HCT116 (cell line): Measurements from ENCODE around the gene BEGAIN. TPM values are rescaled to one million over a fixed set of nuclear protein-coding genes. Genes with fewer than 3 reads are reported as not detected.

Experiments used
- ATAC-seq: fragments of 200-7000 bp; cut with Tn5 transposase; 2 replicates; pipeline ENCODE4 v1.9.1; 2020; ENCODE audit warnings: mild to moderate bottlenecking, moderate library complexity
- BruUV-seq: library from RNA; stranded (reverse); fragments of 400-500 nt; replicated peaks from 2 replicates; lab custom pipeline; 2021; lab: Mats Ljungman, UMichigan
- CTCF ChIA-PET: fragments of 300-600 bp; sonication (Branson Sonifier 250); formaldehyde crosslinking; loops from one replicate; lab custom pipeline; 2021; ENCODE audit warnings: antibody characterized with exemption; lab: Charles Lee
- POLR2A ChIA-PET: fragments of 300-600, 350-600 bp; sonication (Branson Sonifier 250); formaldehyde crosslinking; loops from one replicate; lab custom pipeline; 2021; ENCODE audit warnings: antibody characterized with exemption; lab: Charles Lee
- RAD21 ChIA-PET, 2 experiments: fragments of 300-600 bp; sonication (Branson Sonifier 250); formaldehyde crosslinking; loops; one replicate each; lab custom pipeline; 2023; ENCODE audit warnings: low total read pairs in 2 of 2; ENCODE audit not compliant: uncharacterized antibody in 2 of 2, unreplicated experiment in 2 of 2, low non-redundant PET in 1 of 2; lab: Charles Lee
- DNase-seq: peaks from one replicate; pipeline ENCODE4 v3.0.0-alpha.2; 2010; ENCODE audit warnings: low read depth, low spot score
- H2AFZ ChIP-seq: fragments of 200-600 bp; shearing (Covaris generic), sonication (generic); 2 replicates; pipeline ENCODE4 v1.6.1; 2017; ENCODE audit warnings: low read depth, mixed run types, mixed read lengths, antibody characterized with exemption, low read length; ENCODE audit not compliant: poor library complexity, severe bottlenecking
- H3K27ac ChIP-seq: 2 replicates; pipeline ENCODE4 v1.5.1; 2012; ENCODE audit warnings: low read depth, low read length
- H3K27me3 ChIP-seq: fragments of 200-600 bp; sonication (generic); 2 replicates; pipeline ENCODE4 v1.6.1; 2016; ENCODE audit warnings: mixed run types, low read length, mixed read lengths; ENCODE audit not compliant: insufficient read depth
- H3K36me3 ChIP-seq, 2 experiments: fragments of 200-500 bp in 1 of 2; fragments of 200-600 bp in 1 of 2; sonication (Bioruptor generic) in 1 of 2; sonication (generic) in 1 of 2; 2 replicates each; pipeline versions ENCODE4 v1.5.1 to v1.6.1; 2014 to 2016; ENCODE audit warnings: low read length in 2 of 2, inconsistent platforms in 1 of 2, mixed read lengths in 1 of 2, mixed run types in 1 of 2; ENCODE audit not compliant: insufficient read depth in 2 of 2, control insufficient read depth in 1 of 2
- H3K4me1 ChIP-seq, 2 experiments: fragments of 200-600 bp in 1 of 2; sonication (generic) in 1 of 2; 2 replicates each; pipeline versions ENCODE4 v1.5.1 to v1.6.1; 2012 to 2017; ENCODE audit warnings: low read length in 2 of 2, inconsistent platforms in 1 of 2, mild to moderate bottlenecking in 1 of 2, mixed read lengths in 1 of 2, mixed run types in 1 of 2, moderate library complexity in 1 of 2; ENCODE audit not compliant: insufficient read depth in 2 of 2, control insufficient read depth in 1 of 2
- H3K4me2 ChIP-seq: fragments of 200-600 bp; sonication (generic); 2 replicates; pipeline ENCODE4 v1.6.1; 2017; ENCODE audit warnings: mixed run types, low read length, mixed read lengths
- H3K4me3 ChIP-seq, 2 experiments: fragments of 200-600 bp in 1 of 2; sonication (generic) in 1 of 2; replicated peaks in 1 of 2; 2 replicates each; pipeline ENCODE4 v1.5.1; 2011 to 2016; ENCODE audit warnings: low read length in 2 of 2, control low read depth in 1 of 2, low read depth in 1 of 2, mild to moderate bottlenecking in 1 of 2, mixed read lengths in 1 of 2, mixed run types in 1 of 2
- H3K79me2 ChIP-seq: fragments of 200-600 bp; sonication (generic); 2 replicates; pipeline ENCODE4 v1.6.1; 2017; ENCODE audit warnings: mild to moderate bottlenecking, mixed run types, low read length, moderate library complexity, mixed read lengths; ENCODE audit not compliant: insufficient read depth
- H3K9ac ChIP-seq: fragments of 200-600 bp; sonication (generic); 2 replicates; pipeline ENCODE4 v1.6.1; 2016; ENCODE audit warnings: low read length, mixed read lengths
- H3K9me2 ChIP-seq: fragments of 200-600 bp; sonication (generic), shearing (Covaris generic); 2 replicates; pipeline ENCODE4 v1.6.1; 2017; ENCODE audit warnings: mixed run types, mild to moderate bottlenecking, moderate library complexity; ENCODE audit not compliant: insufficient read depth
- H3K9me3 ChIP-seq, 2 experiments: fragments of 200-500 bp in 1 of 2; fragments of 200-600 bp in 1 of 2; sonication (Bioruptor generic) in 1 of 2; sonication (generic) in 1 of 2; 2 replicates each; pipeline ENCODE4 v1.6.1; 2014 to 2017; ENCODE audit warnings: low read length in 2 of 2, mixed read lengths in 2 of 2, inconsistent platforms in 1 of 2, low read depth in 1 of 2, mild to moderate bottlenecking in 1 of 2, mixed run types in 1 of 2, moderate library complexity in 1 of 2; ENCODE audit not compliant: control insufficient read depth in 1 of 2, insufficient read depth in 1 of 2
- H4K20me1 ChIP-seq: fragments of 200-600 bp; sonication (generic), shearing (Covaris generic); 2 replicates; pipeline ENCODE4 v1.6.1; 2017; ENCODE audit warnings: mixed run types, mild to moderate bottlenecking, moderate library complexity; ENCODE audit not compliant: insufficient read depth
- EGR1 ChIP-seq: IDR thresholded peaks from 2 replicates; pipeline ENCODE4 v1.6.1; 2012; ENCODE audit warnings: low read depth
- EZH2 ChIP-seq: fragments of 200-600 bp; sonication (generic); IDR thresholded peaks from 2 replicates; pipeline ENCODE4 v1.6.1; 2017; ENCODE audit warnings: antibody characterized with exemption, mixed run types
- POLR2AphosphoS5 ChIP-seq: IDR thresholded peaks from 2 replicates; pipeline ENCODE4 v1.6.1; 2011; ENCODE audit warnings: mild to moderate bottlenecking, low read depth, low read length, moderate library complexity
- SRF ChIP-seq: IDR thresholded peaks from 2 replicates; pipeline ENCODE4 v1.6.1; 2012; ENCODE audit warnings: low read depth
- YY1 ChIP-seq: IDR thresholded peaks from 2 replicates; pipeline ENCODE4 v1.6.1; 2011; ENCODE audit warnings: low read length, low read depth, moderate library complexity, mild to moderate bottlenecking; ENCODE audit not compliant: insufficient replicate concordance; ENCODE audit errors: extremely low read depth
- intact Hi-C: fragments of 100-400 bp; cut with micrococcal nuclease; formaldehyde crosslinking; loops from 2 replicates; pipeline ENCODE4 v1.10.0; 2022
- total RNA-seq: library from RNA; stranded (reverse); gene quantifications from one replicate; pipeline ENCODE4 v1.2.1, GENCODE V29; 2021; ENCODE audit not compliant: unreplicated experiment
- TF ChIP-seq, protein P1 (sequence below): IDR thresholded peaks from 2 replicates; pipeline ENCODE4 v1.6.1; 2011; ENCODE audit warnings: mild to moderate bottlenecking, low read length, moderate library complexity; ENCODE audit not compliant: insufficient replicate concordance; ENCODE audit errors: extremely low read depth
- TF ChIP-seq, protein P2 (sequence below): IDR thresholded peaks from 2 replicates; pipeline ENCODE4 v1.6.1; 2012; ENCODE audit warnings: low read depth
- TF ChIP-seq, protein P3 (sequence below): IDR thresholded peaks from 2 replicates; pipeline ENCODE4 v1.6.1; 2012

Gene BEGAIN
- total RNA-seq, 1 experiment from 2014 or later: 8.5 TPM

DNA sequence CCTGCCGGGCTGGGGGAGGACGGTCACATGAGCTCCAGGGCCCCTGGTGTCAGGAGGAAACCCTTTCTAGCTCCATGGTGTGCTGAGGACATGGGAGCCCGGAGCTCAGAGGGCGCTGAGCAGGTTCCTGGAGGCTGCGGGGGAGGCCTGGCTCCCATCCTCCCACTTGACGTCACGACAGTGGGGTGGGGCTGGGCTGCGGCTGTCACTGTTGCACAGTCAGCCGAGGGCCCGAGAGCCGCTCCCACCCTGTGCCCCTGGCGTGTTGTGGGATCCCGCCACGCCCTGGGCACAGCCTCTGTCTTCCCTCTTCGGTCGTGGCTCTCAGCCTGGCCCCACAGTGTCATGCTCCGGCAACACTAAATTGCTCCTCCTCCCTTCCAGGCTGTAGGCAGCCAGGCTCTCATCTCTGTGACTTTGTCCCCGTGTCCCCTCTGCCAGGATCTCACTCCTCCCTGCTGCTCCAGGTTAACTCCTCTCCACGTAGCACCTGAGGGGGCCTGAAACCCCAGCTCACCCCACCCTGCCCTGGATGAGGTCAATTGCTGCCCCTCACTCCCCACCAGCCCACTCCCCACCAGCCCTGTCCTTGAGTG lies 33.0 kb downstream of the BEGAIN start:
- Histone ChIP-seq H4K20me1 (no peaks in the 10 kb centered on the region), H3K4me1 (peaks cover 7 to 28% of the 10 kb centered on the region in 2 experiments), H3K9me3 (no peaks in the 10 kb centered on the region), H3K36me3 (no peaks in the 10 kb centered on the region), H3K4me3 (no peak overlapping the region), H3K79me2 (no peaks in the 10 kb centered on the region), H3K27ac (peak overlapping the region; percentile 5; the same call in 1 of the 2 replicates), H3K4me2 (peak overlapping the region; percentile 60), H3K9me2 (no peaks in the 10 kb centered on the region), H3K9ac (peak overlapping the region; percentile 11; the same call in 1 of the 2 replicates), H2AFZ (no peak overlapping the region), H3K27me3 (no peaks in the 10 kb centered on the region)
- TF ChIP-seq YY1: no peak
- TF ChIP-seq POLR2AphosphoS5: 0 out of 2 replicates have a peak, but pooled peaks have one; percentile 13
- TF ChIP-seq, protein P1, sequence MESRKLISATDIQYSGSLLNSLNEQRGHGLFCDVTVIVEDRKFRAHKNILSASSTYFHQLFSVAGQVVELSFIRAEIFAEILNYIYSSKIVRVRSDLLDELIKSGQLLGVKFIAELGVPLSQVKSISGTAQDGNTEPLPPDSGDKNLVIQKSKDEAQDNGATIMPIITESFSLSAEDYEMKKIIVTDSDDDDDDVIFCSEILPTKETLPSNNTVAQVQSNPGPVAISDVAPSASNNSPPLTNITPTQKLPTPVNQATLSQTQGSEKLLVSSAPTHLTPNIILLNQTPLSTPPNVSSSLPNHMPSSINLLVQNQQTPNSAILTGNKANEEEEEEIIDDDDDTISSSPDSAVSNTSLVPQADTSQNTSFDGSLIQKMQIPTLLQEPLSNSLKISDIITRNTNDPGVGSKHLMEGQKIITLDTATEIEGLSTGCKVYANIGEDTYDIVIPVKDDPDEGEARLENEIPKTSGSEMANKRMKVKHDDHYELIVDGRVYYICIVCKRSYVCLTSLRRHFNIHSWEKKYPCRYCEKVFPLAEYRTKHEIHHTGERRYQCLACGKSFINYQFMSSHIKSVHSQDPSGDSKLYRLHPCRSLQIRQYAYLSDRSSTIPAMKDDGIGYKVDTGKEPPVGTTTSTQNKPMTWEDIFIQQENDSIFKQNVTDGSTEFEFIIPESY: no peak
- no peak for TF ChIP-seq EZH2
- TF ChIP-seq, protein P2, sequence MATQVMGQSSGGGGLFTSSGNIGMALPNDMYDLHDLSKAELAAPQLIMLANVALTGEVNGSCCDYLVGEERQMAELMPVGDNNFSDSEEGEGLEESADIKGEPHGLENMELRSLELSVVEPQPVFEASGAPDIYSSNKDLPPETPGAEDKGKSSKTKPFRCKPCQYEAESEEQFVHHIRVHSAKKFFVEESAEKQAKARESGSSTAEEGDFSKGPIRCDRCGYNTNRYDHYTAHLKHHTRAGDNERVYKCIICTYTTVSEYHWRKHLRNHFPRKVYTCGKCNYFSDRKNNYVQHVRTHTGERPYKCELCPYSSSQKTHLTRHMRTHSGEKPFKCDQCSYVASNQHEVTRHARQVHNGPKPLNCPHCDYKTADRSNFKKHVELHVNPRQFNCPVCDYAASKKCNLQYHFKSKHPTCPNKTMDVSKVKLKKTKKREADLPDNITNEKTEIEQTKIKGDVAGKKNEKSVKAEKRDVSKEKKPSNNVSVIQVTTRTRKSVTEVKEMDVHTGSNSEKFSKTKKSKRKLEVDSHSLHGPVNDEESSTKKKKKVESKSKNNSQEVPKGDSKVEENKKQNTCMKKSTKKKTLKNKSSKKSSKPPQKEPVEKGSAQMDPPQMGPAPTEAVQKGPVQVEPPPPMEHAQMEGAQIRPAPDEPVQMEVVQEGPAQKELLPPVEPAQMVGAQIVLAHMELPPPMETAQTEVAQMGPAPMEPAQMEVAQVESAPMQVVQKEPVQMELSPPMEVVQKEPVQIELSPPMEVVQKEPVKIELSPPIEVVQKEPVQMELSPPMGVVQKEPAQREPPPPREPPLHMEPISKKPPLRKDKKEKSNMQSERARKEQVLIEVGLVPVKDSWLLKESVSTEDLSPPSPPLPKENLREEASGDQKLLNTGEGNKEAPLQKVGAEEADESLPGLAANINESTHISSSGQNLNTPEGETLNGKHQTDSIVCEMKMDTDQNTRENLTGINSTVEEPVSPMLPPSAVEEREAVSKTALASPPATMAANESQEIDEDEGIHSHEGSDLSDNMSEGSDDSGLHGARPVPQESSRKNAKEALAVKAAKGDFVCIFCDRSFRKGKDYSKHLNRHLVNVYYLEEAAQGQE: no peak
- no peak for TF ChIP-seq EGR1
- TF ChIP-seq, protein P3, sequence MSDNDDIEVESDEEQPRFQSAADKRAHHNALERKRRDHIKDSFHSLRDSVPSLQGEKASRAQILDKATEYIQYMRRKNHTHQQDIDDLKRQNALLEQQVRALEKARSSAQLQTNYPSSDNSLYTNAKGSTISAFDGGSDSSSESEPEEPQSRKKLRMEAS: no peak
- TF ChIP-seq SRF: no peak
- intact Hi-C loops: no loop called here
- ATAC-seq (peak; percentile 71), DNase-seq (no peak)
- ChIA-PET POLR2A (no interaction called here), RAD21 (no interaction called here), CTCF (no interaction called here)
- no TSS peak for BruUV-seq
